Endothelial cell of umbilical vein (primary cell): ENCODE results near the gene BCL3.

ENCODE experiments used
- EZH2 ChIP-seq: IDR thresholded peaks from 2 replicates; pipeline ENCODE4 v1.6.1; 2012; ENCODE audit warnings: borderline replicate concordance, low read depth, mild to moderate bottlenecking, moderate library complexity, low read length, inconsistent platforms; ENCODE audit not compliant: severe bottlenecking
- MYC ChIP-seq: IDR thresholded peaks from one replicate; pipeline ENCODE4 v1.6.1; 2011; ENCODE audit warnings: mild to moderate bottlenecking, low read depth, low read length
- POLR2A ChIP-seq: IDR thresholded peaks from 2 replicates; pipeline ENCODE4 v1.6.1; 2012; ENCODE audit warnings: low read depth, mild to moderate bottlenecking, control low read depth, low read length
- POLR2AphosphoS5 ChIP-seq: IDR thresholded peaks from 2 replicates; pipeline ENCODE4 v1.6.1; 2012; ENCODE audit warnings: low read depth, mild to moderate bottlenecking, control low read depth, low read length, moderate library complexity; ENCODE audit not compliant: insufficient read depth
- TF ChIP-seq, protein P1 (sequence below), 2 donors: IDR thresholded peaks; 1 replicate in 1 of 2; 2 replicates in 1 of 2; pipeline ENCODE4 v1.5.1; 2011; ENCODE audit warnings: low read length in 2 of 2, mild to moderate bottlenecking in 2 of 2, moderate library complexity in 2 of 2, control low read depth in 1 of 2, inconsistent platforms in 1 of 2, low read depth in 1 of 2; ENCODE audit not compliant: insufficient read depth in 1 of 2; ENCODE audit errors: extremely low read depth in 1 of 2

GRCh38 chr19:44702551-44703176, 45.8 kb upstream of the BCL3 start:
- TF ChIP-seq, protein P1, sequence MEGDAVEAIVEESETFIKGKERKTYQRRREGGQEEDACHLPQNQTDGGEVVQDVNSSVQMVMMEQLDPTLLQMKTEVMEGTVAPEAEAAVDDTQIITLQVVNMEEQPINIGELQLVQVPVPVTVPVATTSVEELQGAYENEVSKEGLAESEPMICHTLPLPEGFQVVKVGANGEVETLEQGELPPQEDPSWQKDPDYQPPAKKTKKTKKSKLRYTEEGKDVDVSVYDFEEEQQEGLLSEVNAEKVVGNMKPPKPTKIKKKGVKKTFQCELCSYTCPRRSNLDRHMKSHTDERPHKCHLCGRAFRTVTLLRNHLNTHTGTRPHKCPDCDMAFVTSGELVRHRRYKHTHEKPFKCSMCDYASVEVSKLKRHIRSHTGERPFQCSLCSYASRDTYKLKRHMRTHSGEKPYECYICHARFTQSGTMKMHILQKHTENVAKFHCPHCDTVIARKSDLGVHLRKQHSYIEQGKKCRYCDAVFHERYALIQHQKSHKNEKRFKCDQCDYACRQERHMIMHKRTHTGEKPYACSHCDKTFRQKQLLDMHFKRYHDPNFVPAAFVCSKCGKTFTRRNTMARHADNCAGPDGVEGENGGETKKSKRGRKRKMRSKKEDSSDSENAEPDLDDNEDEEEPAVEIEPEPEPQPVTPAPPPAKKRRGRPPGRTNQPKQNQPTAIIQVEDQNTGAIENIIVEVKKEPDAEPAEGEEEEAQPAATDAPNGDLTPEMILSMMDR (IDR thresholded peaks at IDR 0.05; ENCODE audit: extremely low read depth in 1 of 2, insufficient read depth in 1 of 2, low read depth in 1 of 2, low read length in 2 of 2) = no peak
- TF ChIP-seq POLR2A = no peak
- TF ChIP-seq EZH2 = no peak
- TF ChIP-seq POLR2AphosphoS5 = no peak
- no peak for TF ChIP-seq MYC
